CD4-positive, alpha-beta T cell treated with Interleukin-4 for 1 hour (primary cell): ENCODE data around the gene CHMP5.

Experiments used
- DNase-seq, 2 donors: peaks; one replicate each; pipeline ENCODE4 v3.0.0-alpha.2; 2020 to 2022

CHMP5 gene

DNA sequence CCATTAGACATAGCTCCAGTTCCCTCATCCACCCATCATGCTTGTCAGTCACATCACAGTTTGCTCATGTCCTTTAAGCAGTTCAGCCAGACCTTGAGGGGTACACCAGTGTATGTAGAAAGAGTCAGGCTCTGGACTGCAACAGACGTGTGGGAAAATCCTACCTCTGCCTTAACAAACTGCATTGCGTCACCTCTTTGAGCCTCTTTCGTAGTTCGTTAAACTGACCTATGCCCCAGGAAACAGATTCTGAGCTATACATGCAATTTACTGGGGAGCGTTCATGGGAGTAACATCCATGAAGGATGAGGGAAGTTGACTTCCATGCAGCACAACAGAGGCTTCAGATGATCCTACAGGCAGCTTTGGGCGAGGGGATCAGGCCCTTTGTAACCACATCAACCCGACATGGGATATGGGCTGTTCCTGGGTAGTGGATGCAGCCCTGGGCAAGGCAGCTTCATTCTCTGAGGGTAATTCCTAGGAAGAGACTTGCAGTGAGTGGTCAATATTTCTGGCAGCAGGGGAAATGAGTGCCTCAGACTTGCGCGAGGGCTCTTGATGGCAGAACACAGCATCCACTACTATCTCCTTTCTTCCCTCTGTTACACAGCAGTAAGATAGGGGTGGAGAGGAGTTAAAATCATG is 20.6 kb upstream of the CHMP5 start:
- no peak for DNase-seq

DNA sequence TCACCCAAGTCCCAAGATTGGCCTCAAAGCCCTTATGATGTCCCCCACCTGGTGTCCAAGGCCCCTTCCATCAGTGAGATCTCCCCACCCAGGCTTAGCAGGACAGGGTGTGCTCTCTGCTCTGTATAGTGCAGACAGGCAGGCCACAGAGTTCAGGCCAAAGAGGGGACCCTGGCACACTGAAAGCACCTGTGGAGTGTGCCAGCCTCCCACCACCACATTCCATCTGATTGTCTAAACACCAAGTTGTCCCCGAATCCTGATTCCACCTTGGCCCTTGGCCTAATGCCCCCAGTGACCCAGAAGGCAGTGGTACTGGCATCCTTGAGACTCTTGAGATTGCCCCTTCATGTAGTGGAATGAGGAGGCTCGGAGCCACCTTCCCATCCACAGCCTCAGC is 19.5 kb upstream of the CHMP5 start:
- no peak for DNase-seq

DNA sequence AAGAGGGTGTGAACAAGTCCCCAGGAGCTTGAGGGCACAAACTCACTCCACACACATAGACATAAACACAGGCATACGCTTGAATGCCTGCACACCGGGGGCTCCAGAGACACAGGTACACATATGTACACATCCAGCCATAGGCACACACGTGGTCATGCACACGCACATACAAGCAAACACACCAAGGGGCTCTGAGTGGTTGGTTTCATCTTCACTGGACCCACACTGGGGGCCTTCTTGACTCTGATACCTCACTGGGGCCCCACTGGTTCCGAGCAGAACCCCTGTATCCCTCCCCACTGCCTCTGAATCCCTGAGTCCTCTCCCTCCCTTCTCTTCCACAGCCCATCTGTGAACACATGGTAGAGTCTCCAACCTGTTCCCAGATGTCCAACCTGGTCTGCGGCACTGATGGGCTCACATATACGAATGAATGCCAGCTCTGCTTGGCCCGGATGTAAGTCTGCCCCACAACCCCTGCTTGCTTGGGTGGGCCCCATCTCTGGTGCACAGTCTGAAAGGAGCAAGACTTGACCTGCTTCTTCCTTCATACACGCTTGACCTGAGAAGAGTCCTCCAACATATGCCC is 18.5 kb upstream of the CHMP5 start:
- DNase-seq: no peak

DNA sequence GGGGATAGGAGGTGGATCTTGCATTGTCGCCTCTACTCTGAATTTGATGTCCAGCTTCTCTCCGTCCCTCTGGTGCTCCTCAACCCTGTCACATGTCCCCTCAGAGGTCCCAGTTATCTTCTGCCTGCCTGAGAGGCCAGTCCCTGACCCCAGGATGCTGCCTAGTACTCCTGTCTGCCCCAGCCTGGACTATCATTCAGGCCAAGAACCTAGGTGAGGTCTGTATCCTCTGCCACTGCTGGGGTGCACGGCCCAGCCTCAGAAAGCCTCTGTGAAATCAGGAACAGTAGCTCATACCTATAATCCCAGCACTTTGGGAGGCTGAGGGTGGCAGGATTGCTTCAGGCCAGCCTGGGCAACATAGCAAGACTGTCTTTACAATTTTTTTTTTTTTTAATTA is 16.2 kb upstream of the CHMP5 start:
- DNase-seq: no peak

DNA sequence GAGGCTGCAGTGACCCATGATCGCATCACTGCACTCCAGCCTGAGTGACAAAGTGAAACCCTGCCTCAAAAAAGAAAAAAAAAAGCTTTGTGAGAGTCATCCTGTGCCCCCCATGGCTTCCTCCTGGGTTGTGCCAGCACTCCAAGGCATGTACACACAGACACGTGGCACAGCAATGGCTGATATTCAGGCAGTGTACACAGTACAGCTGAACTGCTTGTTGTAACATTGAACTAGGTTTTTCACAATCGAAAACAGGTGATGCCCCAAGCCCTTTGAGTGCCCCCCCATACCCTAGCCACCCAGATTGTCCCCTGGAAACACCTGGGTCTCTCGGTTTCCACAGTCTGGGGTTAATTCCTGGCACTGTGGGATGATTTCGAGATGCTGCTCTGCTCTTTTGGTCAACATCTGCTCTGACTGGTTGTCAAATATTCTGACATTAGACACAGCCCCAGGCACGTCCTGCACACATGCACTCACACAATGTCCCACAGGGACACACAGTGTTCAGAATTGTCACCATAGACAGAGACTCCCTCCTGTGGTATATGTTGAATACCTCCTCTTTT is 15.7 kb upstream of the CHMP5 start:
- DNase-seq: no peak

DNA sequence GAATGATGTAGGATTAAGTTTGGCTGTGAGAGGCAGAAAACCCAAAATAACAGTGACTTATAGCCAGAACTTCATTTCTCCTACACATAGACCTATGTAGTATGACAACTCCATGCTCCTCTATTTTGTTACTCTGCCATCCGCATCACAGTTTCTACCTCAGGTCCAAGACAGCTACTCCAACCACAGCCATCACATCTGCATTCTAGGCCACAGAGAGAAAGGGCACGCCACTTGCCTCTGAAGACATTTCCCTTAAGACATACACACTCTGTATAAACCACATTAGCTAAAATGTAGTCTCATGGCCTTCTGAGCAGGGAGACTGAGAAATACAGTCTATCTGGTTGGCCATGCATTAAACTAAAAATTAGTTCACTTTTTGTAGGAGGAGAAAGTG is 14.9 kb upstream of the CHMP5 start:
- no peak for DNase-seq

DNA sequence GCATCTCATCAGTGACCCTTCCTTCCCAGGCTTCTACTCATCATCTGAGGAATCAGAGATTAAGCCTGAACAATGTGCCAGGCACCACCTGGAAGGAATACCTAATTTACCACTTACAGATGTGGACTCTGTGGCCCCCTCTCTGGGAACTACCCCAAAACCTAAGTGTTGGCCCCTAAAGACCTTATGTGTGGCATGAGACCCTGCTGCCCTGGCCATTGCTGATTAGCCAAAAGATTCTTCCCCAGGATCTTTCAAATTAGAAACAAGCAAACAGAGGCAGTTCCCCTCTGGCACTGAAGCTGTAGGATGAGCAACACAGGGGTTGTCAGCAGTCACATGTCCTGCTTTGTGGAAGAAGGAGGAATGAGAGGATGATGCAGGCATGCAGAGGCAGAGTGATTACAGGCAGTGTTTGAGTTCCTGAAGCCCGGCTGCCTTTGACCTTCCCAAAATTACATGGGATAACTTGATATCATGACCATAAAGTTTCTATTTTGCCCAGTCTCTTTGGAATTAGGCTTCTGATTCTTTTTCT is 14.3 kb upstream of the CHMP5 start:
- no peak for DNase-seq

DNA sequence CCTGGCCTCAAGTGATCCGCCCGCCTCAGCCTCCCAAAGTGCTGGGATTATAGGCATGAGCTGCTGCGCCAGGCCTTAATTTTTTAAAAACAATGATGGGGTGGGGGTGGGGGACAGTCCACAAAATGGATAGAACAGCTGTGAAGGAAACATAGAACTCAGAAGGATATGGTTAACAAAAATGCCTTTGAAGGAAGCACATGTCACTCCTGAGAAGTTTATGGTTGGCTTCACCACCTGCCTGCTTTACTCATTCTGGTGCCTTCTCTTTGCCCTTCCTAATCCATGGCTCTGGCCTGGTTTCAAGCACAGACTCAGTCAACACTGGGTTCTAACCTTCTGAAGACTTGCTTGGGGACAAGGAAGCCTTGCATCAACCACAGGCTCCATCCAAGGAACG is 10.6 kb upstream of the CHMP5 start:
- no peak for DNase-seq

DNA sequence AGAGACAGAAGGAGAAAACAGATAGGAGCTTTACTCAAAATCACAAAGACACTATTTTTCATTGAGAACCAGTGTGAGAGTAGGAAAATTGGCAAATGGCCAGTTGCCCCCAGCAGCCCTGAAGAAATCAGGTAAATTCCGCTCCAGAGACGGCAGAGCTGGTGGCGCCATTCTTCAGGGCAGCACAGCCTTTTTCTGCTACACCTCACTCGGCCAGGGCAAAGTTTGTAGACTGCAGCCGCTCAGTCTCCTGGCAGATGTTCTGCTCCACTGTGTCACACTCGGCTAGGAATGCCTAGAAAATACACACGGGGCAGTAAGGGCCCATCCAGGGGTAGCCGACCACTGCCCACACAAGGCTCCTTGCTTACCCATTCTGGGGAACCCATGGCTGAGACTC is 9.8 kb upstream of the CHMP5 start:
- no peak for DNase-seq

DNA sequence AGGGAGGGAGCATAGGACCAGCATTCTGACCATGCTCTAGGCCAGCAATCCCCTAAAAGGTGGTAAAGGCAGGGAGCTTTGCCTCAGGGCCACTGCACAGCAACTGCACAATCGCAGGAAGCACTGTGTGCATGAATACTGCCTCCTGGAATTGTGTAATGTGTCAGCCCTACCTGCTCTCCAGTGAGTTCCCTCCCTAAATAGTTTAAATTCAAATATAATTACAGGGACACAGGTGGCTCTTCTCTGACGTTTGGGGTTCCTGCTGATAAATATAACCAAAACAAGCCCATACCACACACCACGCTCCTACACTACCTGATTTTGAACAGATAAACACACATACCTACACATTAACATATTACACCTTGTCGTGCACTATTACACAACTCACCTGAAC is 9.4 kb upstream of the CHMP5 start:
- DNase-seq: no peak

DNA sequence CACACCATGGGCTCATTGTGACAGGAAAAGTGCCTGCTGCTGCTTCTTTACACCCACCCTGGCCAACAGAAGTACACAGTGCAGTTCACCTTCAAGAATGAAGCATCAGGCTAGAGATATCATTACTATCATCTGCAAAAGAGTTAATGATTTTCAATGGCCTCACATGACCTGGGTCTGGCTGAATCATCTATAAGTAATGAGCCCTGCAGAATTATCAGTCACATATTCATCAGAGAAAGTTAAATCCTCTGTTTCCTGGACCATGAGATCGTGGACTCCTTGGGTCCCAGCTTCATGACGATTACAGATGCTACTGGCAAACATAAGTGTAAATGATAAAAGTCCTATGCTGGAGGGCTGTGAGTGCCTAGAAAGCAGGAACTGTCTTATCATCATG is 8.6 kb upstream of the CHMP5 start:
- DNase-seq: no peak

DNA sequence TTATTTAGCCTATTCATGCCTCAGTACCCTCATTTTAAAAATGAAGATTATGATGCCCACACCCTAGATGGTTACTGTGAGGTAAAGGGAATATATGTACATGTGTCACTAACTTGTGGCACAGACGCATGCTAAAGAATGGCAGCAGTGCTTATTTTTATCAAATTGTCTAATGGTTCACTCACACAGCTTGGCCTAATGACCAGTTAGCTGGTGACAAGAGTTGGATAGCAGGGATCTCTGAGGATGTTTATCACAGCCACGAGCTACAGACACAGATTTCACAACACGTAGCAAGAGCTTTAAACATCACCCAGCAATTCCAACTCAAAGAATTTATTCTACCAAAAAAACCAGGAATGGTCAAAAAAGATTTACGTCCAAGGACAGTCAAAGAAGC is 7.6 kb upstream of the CHMP5 start:
- no peak for DNase-seq

DNA sequence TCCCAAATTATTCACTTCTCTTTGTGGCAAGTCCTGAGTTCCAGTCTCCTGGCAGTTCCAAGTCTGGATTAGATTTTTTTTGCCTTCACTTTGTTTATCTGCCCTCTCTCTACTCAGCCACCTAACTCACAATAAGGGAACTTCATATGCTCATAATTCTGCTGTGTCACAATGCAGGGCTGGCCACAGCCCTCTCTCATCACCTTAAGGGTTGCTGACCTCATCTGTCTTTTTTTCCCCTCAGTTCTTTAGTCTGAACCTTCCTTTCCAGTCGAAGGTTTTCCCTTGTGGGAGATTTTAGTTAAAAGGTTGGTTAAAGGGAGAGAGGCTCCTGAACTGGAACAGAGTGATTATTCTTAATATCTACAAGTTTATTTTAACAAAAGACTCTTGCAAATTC is 4.5 kb upstream of the CHMP5 start:
- no peak for DNase-seq

DNA sequence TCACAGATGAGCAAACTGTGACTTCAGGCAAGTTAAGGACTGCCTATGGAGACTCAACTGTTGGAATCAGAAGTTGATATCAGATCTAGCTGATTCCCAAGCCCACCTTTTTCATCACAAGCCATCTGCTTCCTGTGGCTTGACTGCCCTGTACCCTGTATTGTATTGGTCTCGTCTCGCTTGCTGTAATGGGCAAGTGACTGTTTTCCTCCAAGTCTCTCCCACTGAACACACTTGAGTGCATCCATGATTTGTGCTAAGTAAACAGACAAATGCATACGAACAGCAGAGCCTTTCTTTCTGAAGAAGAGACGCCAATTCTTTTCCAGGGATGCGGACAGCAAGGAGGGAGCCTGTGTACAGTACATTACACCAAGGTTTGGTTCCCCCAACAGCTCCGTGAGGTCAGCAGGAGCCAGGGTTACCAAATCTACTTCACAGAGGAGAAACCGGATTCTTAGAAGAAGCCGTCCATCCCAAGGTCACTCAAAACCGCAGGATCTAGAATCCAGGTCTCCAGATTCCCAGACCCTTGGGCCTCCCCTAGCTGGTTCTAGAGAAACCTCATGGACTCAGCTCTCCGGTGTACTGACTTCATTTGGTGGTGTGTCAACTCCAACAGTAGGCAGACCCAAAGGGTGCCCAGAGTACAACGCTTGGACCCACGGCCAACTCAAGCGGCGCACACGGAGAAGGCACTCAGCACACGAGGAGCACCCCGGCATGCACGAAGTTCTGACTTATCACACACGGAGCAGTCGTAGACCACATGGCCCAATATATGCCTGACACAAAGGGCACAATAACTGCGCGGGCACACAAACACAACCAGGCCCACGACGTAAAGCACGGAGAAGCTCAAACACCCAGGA is 1.5 kb upstream of the CHMP5 start:
- DNase-seq: no peak

DNA sequence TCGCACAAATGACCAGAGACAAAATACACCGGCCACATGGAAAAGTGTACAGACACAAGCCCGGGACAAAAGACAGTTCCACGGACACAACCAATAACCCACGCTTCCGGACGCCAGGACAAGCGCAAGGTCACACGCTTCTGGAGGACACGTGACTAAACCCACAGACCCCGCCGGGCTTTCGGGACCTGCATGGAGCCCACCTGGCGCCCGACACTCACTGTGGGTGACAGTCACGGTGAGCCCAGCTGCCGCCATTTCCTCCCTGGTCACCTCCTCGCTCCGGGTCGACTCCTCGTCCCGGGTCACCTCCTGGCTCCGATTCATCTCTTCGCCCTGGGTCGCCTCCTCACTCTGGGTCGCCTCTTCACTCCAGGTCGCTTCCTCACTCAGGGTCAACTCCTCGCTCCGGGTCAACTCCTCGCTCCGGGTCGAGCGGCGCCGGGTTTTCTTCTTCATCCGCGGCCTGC is 811 bp upstream of the CHMP5 start:
- DNase-seq: peak; percentile 37 to 42

DNA sequence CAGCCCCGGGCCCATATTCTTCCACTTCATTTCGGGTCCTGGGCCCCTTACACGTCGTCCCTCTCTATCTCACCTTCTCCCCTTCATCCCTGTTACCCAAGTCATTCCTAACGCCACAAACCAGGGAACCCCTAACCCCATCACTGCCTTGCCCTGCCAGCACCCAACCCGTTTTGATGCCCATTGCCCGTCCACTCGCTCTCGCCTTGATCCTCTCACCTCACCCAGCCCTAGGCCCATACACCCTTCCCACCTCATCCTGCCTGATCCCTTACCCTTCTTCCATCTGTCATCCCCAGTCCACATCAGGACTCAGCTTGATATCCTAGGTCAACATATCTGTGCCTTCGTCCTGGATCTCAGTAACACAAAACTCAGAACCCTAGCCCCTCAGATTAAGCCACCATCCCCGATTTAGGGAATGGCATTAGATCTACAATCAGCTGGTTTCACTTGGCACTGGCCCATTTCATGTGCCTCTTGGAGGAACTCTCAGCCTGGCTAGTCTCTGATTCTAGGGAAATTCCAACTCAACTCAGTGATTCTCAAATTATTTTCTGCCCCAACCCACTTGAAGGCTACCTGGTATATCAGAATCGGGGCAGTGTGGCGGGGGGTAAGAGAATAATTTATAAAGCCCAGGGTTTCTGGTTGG is 489 bp downstream of the CHMP5 start:
- peak in 1 of 2 donors; percentile 34 for DNase-seq

DNA sequence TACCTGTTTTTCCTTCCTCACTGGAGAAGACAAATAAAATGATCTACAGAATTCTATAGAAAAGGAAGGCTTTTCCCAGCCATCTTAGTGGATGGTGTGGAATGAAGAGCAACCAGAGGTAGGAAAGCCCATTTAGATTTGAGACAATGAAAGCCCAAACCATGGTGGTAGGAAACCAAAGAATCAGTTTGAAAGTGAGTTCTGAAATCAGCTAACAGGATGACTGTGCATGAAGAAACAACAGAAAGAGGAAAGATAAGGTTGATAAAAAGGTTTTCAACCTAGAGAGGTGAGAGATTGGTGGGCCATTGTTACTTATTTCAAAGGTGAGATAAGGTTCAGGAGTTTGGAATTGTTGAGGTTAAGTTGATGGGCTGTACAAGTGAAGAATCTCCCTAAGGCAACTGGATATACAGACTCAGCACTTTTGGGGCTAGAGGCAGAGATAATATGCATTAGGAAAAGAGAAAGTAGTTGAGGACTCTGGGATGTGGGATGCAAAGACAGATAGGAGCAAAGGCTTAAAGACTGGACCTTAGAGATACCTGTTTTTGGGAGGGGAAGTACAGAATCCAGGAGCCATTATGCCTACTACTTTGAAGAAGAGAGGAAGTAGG is 2.4 kb downstream of the CHMP5 start:
- no peak for DNase-seq

DNA sequence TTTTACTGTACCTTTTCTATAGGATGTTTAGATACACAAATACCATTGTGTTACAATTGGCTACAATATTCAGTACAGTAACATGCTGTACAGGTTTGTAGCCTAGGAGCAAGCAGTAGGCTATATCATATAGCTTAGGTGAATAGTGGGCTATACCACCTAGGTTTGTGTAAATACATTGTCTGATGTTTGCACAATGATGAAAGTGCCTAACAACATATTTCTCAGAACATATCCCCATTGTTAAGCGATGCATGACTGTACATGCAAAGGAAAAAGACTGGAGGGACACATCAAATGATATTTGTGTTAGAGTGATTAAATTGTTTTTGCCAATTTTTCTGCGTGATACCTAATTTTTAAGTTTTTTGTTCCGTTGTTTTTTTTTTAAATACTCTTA is 5.3 kb downstream of the CHMP5 start:
- no peak for DNase-seq

DNA sequence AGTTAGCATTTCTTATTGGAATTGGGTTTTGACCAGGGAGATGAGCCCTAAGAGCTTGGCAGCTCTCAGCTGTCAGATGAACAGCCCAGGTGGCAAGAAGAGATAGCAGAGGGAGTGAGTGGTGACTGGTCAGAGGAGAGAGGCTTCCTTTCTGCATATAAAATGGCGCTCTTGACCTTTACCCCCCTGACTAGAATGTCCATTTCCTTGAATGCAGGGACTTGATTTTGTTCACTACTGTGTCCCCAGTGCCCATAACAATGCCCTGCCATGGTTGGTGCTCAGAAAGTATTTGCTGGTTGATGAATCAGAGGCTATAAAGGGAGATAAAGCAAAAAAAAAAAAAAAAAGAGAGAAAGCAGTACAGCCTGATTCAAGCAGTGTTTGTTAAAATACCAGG is 7.2 kb downstream of the CHMP5 start:
- DNase-seq: no peak

DNA sequence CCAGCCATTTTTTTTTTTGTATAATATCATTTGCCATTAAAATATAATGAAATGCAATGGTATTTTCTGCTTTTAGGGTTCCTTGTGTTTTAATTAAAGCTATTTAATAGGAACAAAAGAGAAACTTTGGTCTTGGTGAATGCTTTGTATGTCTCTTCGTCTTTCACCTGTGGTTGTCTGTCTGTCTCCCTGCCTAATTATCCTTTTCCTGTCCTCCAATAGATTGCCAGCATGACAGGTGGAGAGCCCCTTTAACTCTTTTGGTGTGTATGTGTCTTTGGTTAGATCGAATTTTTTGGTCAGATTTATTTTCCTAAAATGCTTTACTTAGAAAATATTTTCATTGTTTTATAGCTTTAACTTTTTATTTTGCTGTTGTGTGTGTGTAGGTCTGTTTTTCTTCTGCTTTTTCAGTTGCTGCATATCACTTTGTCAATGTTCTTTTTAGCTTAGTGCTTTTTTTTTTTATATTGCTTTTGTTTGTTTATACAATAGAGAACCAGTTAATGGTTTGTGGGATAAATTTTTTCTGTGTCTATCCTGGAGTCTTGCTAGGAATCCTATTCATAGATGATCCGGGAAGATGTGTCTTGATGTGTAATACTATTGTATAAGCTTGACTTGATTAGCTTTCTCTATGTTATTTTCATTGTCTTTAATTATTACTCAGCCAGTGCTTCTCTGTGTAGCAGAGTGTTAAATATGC is 8.6 kb downstream of the CHMP5 start:
- DNase-seq: no peak

DNA sequence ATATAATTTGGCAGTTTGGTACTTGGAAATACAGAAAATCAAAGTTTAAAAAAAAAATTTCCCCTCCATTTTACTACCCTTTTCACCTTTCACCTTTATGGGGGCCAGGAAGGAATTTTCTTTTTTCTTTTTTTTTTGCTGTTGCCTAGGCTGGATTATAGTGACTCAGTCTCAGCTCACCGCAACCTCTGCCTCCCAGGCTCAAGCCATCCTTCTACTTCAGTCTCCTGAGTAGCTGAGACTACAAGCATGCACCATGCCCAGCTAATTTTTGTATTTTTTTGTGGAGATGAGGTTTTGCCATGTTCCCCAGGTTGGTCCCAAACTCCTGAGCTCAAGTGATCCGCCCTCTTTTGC is 9.1 kb downstream of the CHMP5 start:
- DNase-seq: no peak

DNA sequence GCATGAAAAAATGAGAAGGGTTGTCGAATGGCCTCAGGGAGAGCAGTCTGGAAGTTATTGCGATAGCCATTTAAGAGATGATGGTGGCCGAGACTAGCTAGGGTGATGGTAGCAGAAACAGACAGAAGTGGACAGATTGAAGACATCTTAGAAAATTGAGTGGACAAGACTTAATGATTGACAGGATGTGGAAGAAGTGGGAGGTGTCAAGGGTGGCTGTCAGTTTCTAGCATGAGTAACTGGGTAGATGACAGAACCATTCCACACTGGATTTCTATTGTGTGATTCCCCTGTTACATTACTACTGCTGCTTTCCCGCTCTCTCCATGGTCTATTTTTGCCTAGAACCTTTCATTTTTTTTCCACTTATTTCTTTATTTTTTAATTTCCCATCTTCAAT is 12.6 kb downstream of the CHMP5 start:
- no peak for DNase-seq
